HEK293 (cell line): ENCODE results near the gene GTSE1.

Experiments used
- ATF2 ChIP-seq: fragments of 450-650 bp; formaldehyde crosslinking; IDR thresholded peaks from 2 replicates; pipeline ENCODE4 v1.5.1; 2016; ENCODE audit warnings: missing biosample characterization, missing genetic modification characterization, low read depth
- CTCF ChIP-seq: fragments of 450-650 bp; formaldehyde crosslinking; IDR thresholded peaks from 2 replicates; pipeline ENCODE4 v1.5.1; 2016; ENCODE audit warnings: missing biosample characterization, missing genetic modification characterization
- KLF1 ChIP-seq: fragments of 450-650 bp; formaldehyde crosslinking; IDR thresholded peaks from 2 replicates; pipeline ENCODE4 v1.5.1; 2016; ENCODE audit warnings: missing biosample characterization, missing genetic modification characterization
- SETDB1 ChIP-seq: IDR thresholded peaks from one replicate; pipeline ENCODE4 v1.6.1; 2017; ENCODE audit warnings: mild to moderate bottlenecking, low read length, moderate library complexity, mixed read lengths; ENCODE audit not compliant: insufficient read length
- ZNF174 ChIP-seq: fragments of 450-650 bp; formaldehyde crosslinking; IDR thresholded peaks from 2 replicates; pipeline ENCODE4 v1.5.0; 2017; ENCODE audit warnings: missing biosample characterization, mild to moderate bottlenecking, missing genetic modification characterization
- ZNF292 ChIP-seq: fragments of 450-650 bp; formaldehyde crosslinking; IDR thresholded peaks from 2 replicates; pipeline ENCODE4 v1.5.1; 2016; ENCODE audit warnings: low read depth, missing biosample characterization, missing genetic modification characterization, borderline replicate concordance
- ZNF510 ChIP-seq: fragments of 450-650 bp; formaldehyde crosslinking; IDR thresholded peaks from 2 replicates; pipeline ENCODE4 v1.5.1; 2018; ENCODE audit warnings: mild to moderate bottlenecking, missing genetic modification characterization, missing biosample characterization; ENCODE audit not compliant: insufficient replicate concordance
- ZNF621 ChIP-seq: fragments of 450-650 bp; formaldehyde crosslinking; IDR thresholded peaks from 2 replicates; pipeline ENCODE4 v1.5.1; 2017; ENCODE audit warnings: missing biosample characterization, missing genetic modification characterization
- ZNF76 ChIP-seq: fragments of 450-650 bp; formaldehyde crosslinking; IDR thresholded peaks from 2 replicates; pipeline ENCODE4; 2016; ENCODE audit warnings: low read depth, missing biosample characterization, missing genetic modification characterization, borderline replicate concordance

- TF ChIP-seq KLF1 (no peak), ZNF76 (tag by site-specific recombination) (no peak), ZNF292 (tag by site-specific recombination) (no peak), SETDB1 (no peak), ZNF621 (tag by site-specific recombination) (no peak), ZNF174 (no peak), CTCF (no peak), ATF2 (tag by site-specific recombination) (no peak), ZNF510 (tag by site-specific recombination) (no peak)
These were observed 42.0 kb downstream of the GTSE1 start for GRCh38 chr22:46338636-46339035.
